ENCODE data around the gene PHACTR1. TPM values are rescaled to one million over a fixed set of nuclear protein-coding genes. Genes with fewer than 3 reads are reported as not detected.

The PHACTR1 gene
- total RNA-seq, 1 donor from 2014 or later, result 2.2 TPM

- TF ChIP-seq CTCF (IDR thresholded peaks at IDR 0.05; ENCODE audit: insufficient read depth, low read length, poor library complexity, severe bottlenecking), result no peak
- Histone ChIP-seq H3K27me3 (ENCODE audit: control insufficient read depth, insufficient read depth, low read length) (no peaks in the 10 kb centered on the region), H3K4me3 (ENCODE audit: low read depth, low read length) (no peak overlapping the region), H3K36me3 (ENCODE audit: control insufficient read depth, insufficient read depth, low read length) (no peaks in the 10 kb centered on the region)
- DNase-seq (ENCODE audit: low read depth), result no peak
These were observed 468.0 kb downstream of the PHACTR1 start for GRCh38 chr6:13184547-13184946.

- Histone ChIP-seq H3K4me3 (ENCODE audit: low read depth, low read length) (no peak overlapping the region), H3K36me3 (ENCODE audit: control insufficient read depth, insufficient read depth, low read length) (no peaks in the 10 kb centered on the region), H3K27me3 (ENCODE audit: control insufficient read depth, insufficient read depth, low read length) (no peaks in the 10 kb centered on the region)
- no peak for TF ChIP-seq CTCF (IDR thresholded peaks at IDR 0.05; ENCODE audit: insufficient read depth, low read length, poor library complexity, severe bottlenecking)
- no peak for DNase-seq (ENCODE audit: low read depth)
These were observed 470.3 kb downstream of the PHACTR1 start for GRCh38 chr6:13186861-13187260.

GRCh38 chr6:13187692-13188091 is 471.1 kb downstream of the PHACTR1 start:
- DNase-seq (ENCODE audit: low read depth), result no peak
- Histone ChIP-seq H3K27me3 (ENCODE audit: control insufficient read depth, insufficient read depth, low read length) (no peaks in the 10 kb centered on the region), H3K4me3 (ENCODE audit: low read depth, low read length) (no peak overlapping the region), H3K36me3 (ENCODE audit: control insufficient read depth, insufficient read depth, low read length) (no peaks in the 10 kb centered on the region)
- no peak for TF ChIP-seq CTCF (IDR thresholded peaks at IDR 0.05; ENCODE audit: insufficient read depth, low read length, poor library complexity, severe bottlenecking)

GRCh38 chr6:13188306-13188705 is 471.7 kb downstream of the PHACTR1 start:
- H3K4me3 ChIP-seq (ENCODE audit: low read depth, low read length), result no peak overlapping the region
- no peak for TF ChIP-seq CTCF (IDR thresholded peaks at IDR 0.05; ENCODE audit: insufficient read depth, low read length, poor library complexity, severe bottlenecking)
- H3K27me3 ChIP-seq (ENCODE audit: control insufficient read depth, insufficient read depth, low read length), result no peaks in the 10 kb centered on the region
- no peak for DNase-seq (ENCODE audit: low read depth)
- H3K36me3 ChIP-seq (ENCODE audit: control insufficient read depth, insufficient read depth, low read length), result no peaks in the 10 kb centered on the region

- Histone ChIP-seq H3K4me3 (ENCODE audit: low read depth, low read length) (no peak overlapping the region), H3K27me3 (ENCODE audit: control insufficient read depth, insufficient read depth, low read length) (no peaks in the 10 kb centered on the region), H3K36me3 (ENCODE audit: control insufficient read depth, insufficient read depth, low read length) (no peaks in the 10 kb centered on the region)
- TF ChIP-seq CTCF (IDR thresholded peaks at IDR 0.05; ENCODE audit: insufficient read depth, low read length, poor library complexity, severe bottlenecking), result no peak
- DNase-seq (ENCODE audit: low read depth), result no peak
These were observed 473.1 kb downstream of the PHACTR1 start for GRCh38 chr6:13189710-13190109.

GRCh38 chr6:13190376-13190775 is 473.8 kb downstream of the PHACTR1 start:
- TF ChIP-seq CTCF (IDR thresholded peaks at IDR 0.05; ENCODE audit: insufficient read depth, low read length, poor library complexity, severe bottlenecking), result no peak
- no peaks in the 10 kb centered on the region for H3K27me3 ChIP-seq (ENCODE audit: control insufficient read depth, insufficient read depth, low read length)
- H3K36me3 ChIP-seq (ENCODE audit: control insufficient read depth, insufficient read depth, low read length), result no peaks in the 10 kb centered on the region
- DNase-seq (ENCODE audit: low read depth), result no peak
- no peak overlapping the region for H3K4me3 ChIP-seq (ENCODE audit: low read depth, low read length)
